WTC11 (cell line): ENCODE results near the gene SERPINB6.

Experiments used
- CBFB ChIP-seq: sonication (generic); formaldehyde crosslinking; IDR thresholded peaks from 2 replicates; pipeline ENCODE4 v1.8.1; 2022; ENCODE audit warnings: mild to moderate bottlenecking, low read depth, missing genetic modification reagents
- GTF2I ChIP-seq: fragments of 250-450 bp; sonication (Bioruptor Pico); conservative IDR thresholded peaks from 2 replicates; pipeline ENCODE4 v1.4.0; 2021; ENCODE audit warnings: mild to moderate bottlenecking
- ZNF317 ChIP-seq: sonication (generic); formaldehyde crosslinking; IDR thresholded peaks from 2 replicates; pipeline ENCODE4 v1.8.1; 2023; ENCODE audit warnings: low read depth, mild to moderate bottlenecking, moderate library complexity, missing genetic modification reagents, borderline replicate concordance
- ZNF423 ChIP-seq: fragments of 250-450 bp; sonication (Bioruptor Pico); IDR thresholded peaks from 2 replicates; pipeline ENCODE4 v2.1.2; 2022; ENCODE audit warnings: mild to moderate bottlenecking, moderate library complexity
- TF ChIP-seq, protein P1 (sequence below): sonication (generic); formaldehyde crosslinking; IDR thresholded peaks from 2 replicates; pipeline ENCODE4 v1.8.1; 2022; ENCODE audit warnings: low read depth, mild to moderate bottlenecking, moderate library complexity, missing genetic modification reagents, borderline replicate concordance
- TF ChIP-seq, protein P2 (sequence below): fragments of 200-600 bp; IDR thresholded peaks from 2 replicates; pipeline ENCODE4 v1.8.0; 2022; ENCODE audit warnings: antibody characterized with exemption

DNA sequence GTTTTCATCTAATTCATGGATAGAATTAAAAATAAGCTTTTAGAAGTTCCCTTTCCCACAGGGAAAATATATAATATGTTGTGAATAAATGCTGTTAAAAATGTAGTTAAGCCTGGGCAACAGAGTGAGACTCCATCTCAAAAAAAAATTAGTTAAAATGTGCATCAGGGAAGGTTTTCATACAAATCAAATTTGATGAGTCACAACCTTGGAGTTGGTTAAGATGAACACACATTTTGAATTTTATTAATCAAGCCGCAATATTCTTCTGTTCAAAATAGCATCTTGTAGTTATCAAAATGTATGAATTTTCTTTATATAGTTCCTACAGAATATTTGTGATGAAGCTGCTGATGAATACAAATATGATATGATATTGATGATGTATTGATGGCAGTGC lies 37.3 kb downstream of the SERPINB6 start:
- TF ChIP-seq, protein P1, sequence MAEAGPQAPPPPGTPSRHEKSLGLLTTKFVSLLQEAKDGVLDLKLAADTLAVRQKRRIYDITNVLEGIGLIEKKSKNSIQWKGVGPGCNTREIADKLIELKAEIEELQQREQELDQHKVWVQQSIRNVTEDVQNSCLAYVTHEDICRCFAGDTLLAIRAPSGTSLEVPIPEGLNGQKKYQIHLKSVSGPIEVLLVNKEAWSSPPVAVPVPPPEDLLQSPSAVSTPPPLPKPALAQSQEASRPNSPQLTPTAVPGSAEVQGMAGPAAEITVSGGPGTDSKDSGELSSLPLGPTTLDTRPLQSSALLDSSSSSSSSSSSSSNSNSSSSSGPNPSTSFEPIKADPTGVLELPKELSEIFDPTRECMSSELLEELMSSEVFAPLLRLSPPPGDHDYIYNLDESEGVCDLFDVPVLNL = no peak
- TF ChIP-seq ZNF423 (CRISPR knock-in tag) (no peak), ZNF317 (CRISPR knock-in tag) (no peak), CBFB (CRISPR knock-in tag) (no peak), GTF2I (CRISPR knock-in tag) (no peak)
- TF ChIP-seq, protein P2, sequence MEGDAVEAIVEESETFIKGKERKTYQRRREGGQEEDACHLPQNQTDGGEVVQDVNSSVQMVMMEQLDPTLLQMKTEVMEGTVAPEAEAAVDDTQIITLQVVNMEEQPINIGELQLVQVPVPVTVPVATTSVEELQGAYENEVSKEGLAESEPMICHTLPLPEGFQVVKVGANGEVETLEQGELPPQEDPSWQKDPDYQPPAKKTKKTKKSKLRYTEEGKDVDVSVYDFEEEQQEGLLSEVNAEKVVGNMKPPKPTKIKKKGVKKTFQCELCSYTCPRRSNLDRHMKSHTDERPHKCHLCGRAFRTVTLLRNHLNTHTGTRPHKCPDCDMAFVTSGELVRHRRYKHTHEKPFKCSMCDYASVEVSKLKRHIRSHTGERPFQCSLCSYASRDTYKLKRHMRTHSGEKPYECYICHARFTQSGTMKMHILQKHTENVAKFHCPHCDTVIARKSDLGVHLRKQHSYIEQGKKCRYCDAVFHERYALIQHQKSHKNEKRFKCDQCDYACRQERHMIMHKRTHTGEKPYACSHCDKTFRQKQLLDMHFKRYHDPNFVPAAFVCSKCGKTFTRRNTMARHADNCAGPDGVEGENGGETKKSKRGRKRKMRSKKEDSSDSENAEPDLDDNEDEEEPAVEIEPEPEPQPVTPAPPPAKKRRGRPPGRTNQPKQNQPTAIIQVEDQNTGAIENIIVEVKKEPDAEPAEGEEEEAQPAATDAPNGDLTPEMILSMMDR = no peak
